ENCODE results near the gene ANGPTL4. TPM values are rescaled to one million over a fixed set of nuclear protein-coding genes. Genes with fewer than 3 reads are reported as not detected.

Gene ANGPTL4
- total and polyA plus RNA-seq, 9 of the 15 experiments (the other 6 are each of a cell fraction or from before 2014, with no cell fraction given) = 0.05 to 0.77 (median 0.22) TPM; not detected in 4

DNA sequence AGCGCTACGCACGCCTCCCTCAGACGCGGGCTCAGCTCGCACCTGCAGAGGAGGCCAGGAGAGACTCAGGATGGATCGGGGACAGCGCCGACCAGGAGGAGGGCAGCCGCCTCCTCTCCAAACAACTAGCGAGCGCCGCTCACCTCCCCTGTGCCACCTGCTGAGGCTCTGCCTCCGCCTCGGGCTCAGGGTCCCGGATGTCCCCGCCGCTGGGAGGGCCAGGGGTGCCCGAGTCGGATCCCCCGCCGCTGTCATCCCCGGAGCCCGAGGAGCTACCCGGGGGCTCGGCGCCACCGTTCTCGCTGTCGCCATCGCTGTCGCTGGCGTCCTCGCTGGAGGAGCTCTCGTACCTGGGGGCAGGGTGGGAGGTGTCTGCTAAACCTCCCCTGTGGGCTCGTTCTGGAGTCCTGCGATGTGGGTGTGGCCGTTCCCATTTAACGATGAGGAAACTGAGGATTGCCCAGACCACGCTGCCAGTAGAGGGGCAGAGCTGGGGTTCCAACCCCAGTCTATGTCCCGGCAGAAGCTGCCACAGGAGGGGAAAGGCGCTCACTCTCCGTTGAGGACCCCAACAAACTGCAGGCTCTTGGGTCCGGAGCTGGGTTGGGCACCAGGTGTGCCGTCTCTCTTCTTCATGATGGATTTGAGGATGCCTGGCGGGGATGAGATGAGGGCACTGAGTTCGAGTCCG lies 30.0 kb upstream of the ANGPTL4 start:
- ATAC-seq = no peak; the same call in 2 of the 3 replicates
- Histone ChIP-seq H3K9ac (ENCODE audit: insufficient read depth in 1 of 2, low read depth in 2 of 2, low read length in 2 of 2) (no peak overlapping the region; a peak in 1 of 4 replicates), H3K79me2 (ENCODE audit: control insufficient read depth, insufficient read depth, low read length) (no peaks in the 10 kb centered on the region), H3K27ac (ENCODE audit: extremely low read depth, low read depth, low read length) (no peak overlapping the region), H3K27me3 (ENCODE audit: control insufficient read depth in 2 of 2, insufficient read depth in 2 of 2, low read length in 2 of 2) (peaks cover 13 to 33% of the 10 kb centered on the region in 2 experiments; a peak in 4 of 5 replicates), H3K9me1 (ENCODE audit: control insufficient read depth, insufficient read depth, low read length) (no peaks in the 10 kb centered on the region), H3K36me3 (ENCODE audit: control insufficient read depth, insufficient read depth, low read length) (no peaks in the 10 kb centered on the region), H3K4me1 (replicated peaks in 1 of 2; ENCODE audit: control insufficient read depth in 2 of 2, insufficient read depth in 2 of 2, low read length in 2 of 2) (peaks cover 0 to 34% of the 10 kb centered on the region in 2 experiments; a peak in 3 of 5 replicates), H3K4me3 (no peak overlapping the region), H3K9me3 (replicated peaks; ENCODE audit: control insufficient read depth, insufficient read depth, low read depth, low read length) (no peaks in the 10 kb centered on the region), H2AFZ (ENCODE audit: low read depth, low read length) (no peak overlapping the region), H3K4me2 (ENCODE audit: insufficient read depth, low read length) (no peak overlapping the region), H4K20me1 (replicated peaks; ENCODE audit: control insufficient read depth, insufficient read depth, low read length) (no peaks in the 10 kb centered on the region)
- in situ Hi-C loops (cut with MboI) (no loop called here), intact Hi-C loops (cut with micrococcal nuclease) (no loop called here)
- peak in 1 of 4 experiments; percentile 4 for DNase-seq (ENCODE audit: extremely low read depth in 1 of 4, low spot score in 3 of 4)
- no peak for TF ChIP-seq RUNX1 (IDR thresholded peaks at IDR 0.05; ENCODE audit: low read depth)
- TF ChIP-seq HLTF (IDR thresholded peaks at IDR 0.05) = no peak
- TF ChIP-seq, protein P1, sequence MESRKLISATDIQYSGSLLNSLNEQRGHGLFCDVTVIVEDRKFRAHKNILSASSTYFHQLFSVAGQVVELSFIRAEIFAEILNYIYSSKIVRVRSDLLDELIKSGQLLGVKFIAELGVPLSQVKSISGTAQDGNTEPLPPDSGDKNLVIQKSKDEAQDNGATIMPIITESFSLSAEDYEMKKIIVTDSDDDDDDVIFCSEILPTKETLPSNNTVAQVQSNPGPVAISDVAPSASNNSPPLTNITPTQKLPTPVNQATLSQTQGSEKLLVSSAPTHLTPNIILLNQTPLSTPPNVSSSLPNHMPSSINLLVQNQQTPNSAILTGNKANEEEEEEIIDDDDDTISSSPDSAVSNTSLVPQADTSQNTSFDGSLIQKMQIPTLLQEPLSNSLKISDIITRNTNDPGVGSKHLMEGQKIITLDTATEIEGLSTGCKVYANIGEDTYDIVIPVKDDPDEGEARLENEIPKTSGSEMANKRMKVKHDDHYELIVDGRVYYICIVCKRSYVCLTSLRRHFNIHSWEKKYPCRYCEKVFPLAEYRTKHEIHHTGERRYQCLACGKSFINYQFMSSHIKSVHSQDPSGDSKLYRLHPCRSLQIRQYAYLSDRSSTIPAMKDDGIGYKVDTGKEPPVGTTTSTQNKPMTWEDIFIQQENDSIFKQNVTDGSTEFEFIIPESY (CRISPR knock-in tag; IDR thresholded peaks at IDR 0.05) = peak; percentile 42; the same call in 1 of the 2 replicates
- TF ChIP-seq ETV5 (CRISPR knock-in tag; IDR thresholded peaks at IDR 0.05; ENCODE audit: low read depth) = no peak
- CTCF ChIA-PET (ENCODE audit: low intra/inter-chr PET ratio) = no interaction called here
- whole genome bisulfite sequencing (ENCODE audit: insufficient coverage, low coverage, missing lambda C conversion rate) = 39% methylated on average over 30 of the region's 48 CpGs
- no TSS peak for BruUV-seq (replicated peaks)
- POLR2A ChIA-PET = interaction anchor here (0.6 to 3.8 kb wide), 7 partner anchors 10 to 212 kb away, joined by 3 to 34 read pairs (median 4); partner anchors contain the start of genes NDUFA7 and RPS28
- FAIRE-seq = no peak
